ENCODE data around the gene ATIC. TPM values are rescaled to one million over a fixed set of nuclear protein-coding genes. Genes with fewer than 3 reads are reported as not detected.
A peak's percentile ranks its signal among the peaks of the same experiment; 100 is the strongest.

ATIC gene
- total RNA-seq (2021), result 284 and 295 TPM in 2 replicates
- long read RNA-seq, transcript ATIC-205 (15 exons, 2,275 nt), result minor isoform, 47 of 1,882 reads
- long read RNA-seq, transcript ATIC-207 (16 exons, 2,187 nt), result minor isoform, 37 of 1,882 reads
- long read RNA-seq, transcript ATIC-201 (16 exons, 2,213 nt), result major isoform, 1,629 of 1,882 reads
- long read RNA-seq, partial matches to known transcripts, result 79 of 1,882 reads
- long read RNA-seq, other reads (novel, unspliced or antisense), result 90 of 1,882 reads

DNA sequence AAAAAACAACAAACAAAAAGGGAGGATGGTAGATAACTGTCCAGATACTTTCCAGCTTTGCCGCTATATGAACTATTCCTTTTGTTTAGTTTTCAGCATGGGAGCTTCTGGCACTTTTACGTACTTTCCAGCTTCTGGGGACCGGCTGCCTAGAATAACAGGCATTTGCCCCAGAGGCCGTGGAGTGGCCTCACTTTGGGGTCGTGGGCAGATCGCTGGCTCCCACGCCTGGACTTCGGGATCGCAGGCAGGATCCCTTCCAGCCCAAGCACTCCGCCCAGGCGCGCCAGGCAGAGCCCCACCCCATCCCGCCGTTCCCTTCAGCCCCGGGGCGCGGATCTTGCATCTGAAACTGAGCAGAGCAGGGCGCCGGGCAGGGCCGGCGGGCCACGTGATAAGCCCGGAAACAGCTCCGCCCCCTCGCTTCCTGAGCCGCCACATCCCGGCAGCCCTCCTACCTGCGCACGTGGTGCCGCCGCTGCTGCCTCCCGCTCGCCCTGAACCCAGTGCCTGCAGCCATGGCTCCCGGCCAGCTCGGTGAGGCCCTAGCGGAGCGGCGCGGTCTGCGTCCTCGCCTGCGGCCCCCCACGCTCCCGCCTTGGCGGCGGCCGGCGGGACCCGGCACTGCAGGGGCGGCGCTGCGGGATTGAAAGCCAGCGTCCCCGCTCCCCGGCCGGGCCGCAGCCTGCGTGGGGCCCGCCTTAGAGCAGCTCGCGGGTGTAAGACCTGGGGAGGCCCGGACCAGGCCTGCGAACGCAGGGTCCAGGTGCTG lies at the start of gene ATIC:
TSS of gene ATIC (plus strand) at position 435 of the 772 bp plus-strand sequence. CDS start at position 519, 84 bp downstream.
- DNase-seq, result peak; percentile 96
- Histone ChIP-seq H3K56ac (ENCODE audit: insufficient read length, low read depth, low read length) (no peak within 1 kb of the TSS), H2BK20ac (ENCODE audit: low read depth, low read length, poor library complexity, severe bottlenecking) (no peak within 1 kb of the TSS), H3K18ac (ENCODE audit: insufficient read length, low read depth, low read length) (peak within 1 kb of the TSS; percentile 93), H3K23ac (ENCODE audit: insufficient read length, low read depth, low read length) (no peak within 1 kb of the TSS), H4K8ac (replicated peaks; ENCODE audit: insufficient read length, low read depth, low read length) (no peak within 1 kb of the TSS), H2BK5ac (ENCODE audit: insufficient read length, low read length) (no peak within 1 kb of the TSS), H3T11ph (ENCODE audit: low read length) (no peak within 1 kb of the TSS), H3K14ac (ENCODE audit: insufficient read depth, low read length) (peak within 1 kb of the TSS; percentile 94), H2AK5ac (ENCODE audit: insufficient read length, low read length) (no peak within 1 kb of the TSS), H3K9me3 (ENCODE audit: control insufficient read depth, low read depth, low read length) (no peaks in the 10 kb centered on the region), H3K4me2 (ENCODE audit: insufficient read depth, insufficient read length, low read length) (peak within 1 kb of the TSS; percentile 96), H2AFZ (ENCODE audit: low read length) (peak within 1 kb of the TSS; percentile 60), H4K20me1 (ENCODE audit: control insufficient read depth, insufficient read depth, insufficient read length) (no peaks in the 10 kb centered on the region), H3K4me1 (ENCODE audit: insufficient read depth, low read length) (no peaks in the 10 kb centered on the region), H3K79me1 (ENCODE audit: insufficient read depth, low read depth, low read length, poor library complexity, severe bottlenecking) (no peaks in the 10 kb centered on the region), H3K4ac (ENCODE audit: low read depth, low read length) (no peak within 1 kb of the TSS), H3K9ac (ENCODE audit: extremely low read depth, insufficient read length, low read length) (peak within 1 kb of the TSS; percentile 93), H3K23me2 (ENCODE audit: insufficient read length, low read depth, low read length, poor library complexity, severe bottlenecking) (peaks cover 12% of the 10 kb centered on the region), H2BK15ac (ENCODE audit: low read depth, low read length) (peak within 1 kb of the TSS; percentile 100), H4K91ac (ENCODE audit: insufficient read length, low read depth, low read length) (no peak within 1 kb of the TSS), H3K79me2 (ENCODE audit: insufficient read depth, low read length) (peaks cover 9% of the 10 kb centered on the region; the same call in 1 of the 2 replicates), H2BK12ac (ENCODE audit: insufficient read length, low read depth, low read length) (peak within 1 kb of the TSS; percentile 95), H2BK120ac (ENCODE audit: low read depth, low read length, poor library complexity, severe bottlenecking) (no peak within 1 kb of the TSS), H3K27me3 (ENCODE audit: insufficient read depth, low read length) (no peaks in the 10 kb centered on the region), H4K5ac (ENCODE audit: insufficient read length, low read depth, low read length) (peak within 1 kb of the TSS; percentile 44), H3K27ac (ENCODE audit: insufficient read length, low read depth, low read length) (no peak within 1 kb of the TSS)
- Mint-ChIP-seq H3K36me3 (ENCODE audit: insufficient read depth in 1 of 3, low read depth in 3 of 3) (peaks cover 28 to 43% (median 34%) of the 10 kb centered on the region in 3 experiments), H3K4me1 (peaks cover 16 to 27% of the 10 kb centered on the region in 2 experiments), H3K4me3 (peak within 1 kb of the TSS; percentile 91 to 93), H3K27me3 (ENCODE audit: low read depth) (no peaks in the 10 kb centered on the region), H3K9me3 (no peaks in the 10 kb centered on the region), H3K27ac (peak within 1 kb of the TSS; percentile 80 to 99 (median 96); a peak in 6 of 7 replicates)
- WGBS (ENCODE audit: extremely low coverage, insufficient read length, low lambda C conversion rate), result no CpG with 5 or more reads among the region's 64 CpGs
- TF ChIP-seq, protein P1, sequence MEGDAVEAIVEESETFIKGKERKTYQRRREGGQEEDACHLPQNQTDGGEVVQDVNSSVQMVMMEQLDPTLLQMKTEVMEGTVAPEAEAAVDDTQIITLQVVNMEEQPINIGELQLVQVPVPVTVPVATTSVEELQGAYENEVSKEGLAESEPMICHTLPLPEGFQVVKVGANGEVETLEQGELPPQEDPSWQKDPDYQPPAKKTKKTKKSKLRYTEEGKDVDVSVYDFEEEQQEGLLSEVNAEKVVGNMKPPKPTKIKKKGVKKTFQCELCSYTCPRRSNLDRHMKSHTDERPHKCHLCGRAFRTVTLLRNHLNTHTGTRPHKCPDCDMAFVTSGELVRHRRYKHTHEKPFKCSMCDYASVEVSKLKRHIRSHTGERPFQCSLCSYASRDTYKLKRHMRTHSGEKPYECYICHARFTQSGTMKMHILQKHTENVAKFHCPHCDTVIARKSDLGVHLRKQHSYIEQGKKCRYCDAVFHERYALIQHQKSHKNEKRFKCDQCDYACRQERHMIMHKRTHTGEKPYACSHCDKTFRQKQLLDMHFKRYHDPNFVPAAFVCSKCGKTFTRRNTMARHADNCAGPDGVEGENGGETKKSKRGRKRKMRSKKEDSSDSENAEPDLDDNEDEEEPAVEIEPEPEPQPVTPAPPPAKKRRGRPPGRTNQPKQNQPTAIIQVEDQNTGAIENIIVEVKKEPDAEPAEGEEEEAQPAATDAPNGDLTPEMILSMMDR (conservative IDR thresholded peaks at IDR 0.05), result no peak

All from H9 (cell line).